Activated T-helper 1 cell treated with anti-CD3 and anti-CD28 coated beads, Interleukin-2, amount 50 U/mL, for 16 hours (primary cell): Measurements from ENCODE around the gene AP3D1.
A peak's percentile ranks its signal among the peaks of the same experiment; 100 is the strongest.

Source experiments
- DNase-seq, 2 donors: peaks; one replicate each; pipeline ENCODE4 v3.0.0-alpha.2; 2020; ENCODE audit warnings: low read depth in 1 of 2, low spot score in 1 of 2

AP3D1 gene

DNA sequence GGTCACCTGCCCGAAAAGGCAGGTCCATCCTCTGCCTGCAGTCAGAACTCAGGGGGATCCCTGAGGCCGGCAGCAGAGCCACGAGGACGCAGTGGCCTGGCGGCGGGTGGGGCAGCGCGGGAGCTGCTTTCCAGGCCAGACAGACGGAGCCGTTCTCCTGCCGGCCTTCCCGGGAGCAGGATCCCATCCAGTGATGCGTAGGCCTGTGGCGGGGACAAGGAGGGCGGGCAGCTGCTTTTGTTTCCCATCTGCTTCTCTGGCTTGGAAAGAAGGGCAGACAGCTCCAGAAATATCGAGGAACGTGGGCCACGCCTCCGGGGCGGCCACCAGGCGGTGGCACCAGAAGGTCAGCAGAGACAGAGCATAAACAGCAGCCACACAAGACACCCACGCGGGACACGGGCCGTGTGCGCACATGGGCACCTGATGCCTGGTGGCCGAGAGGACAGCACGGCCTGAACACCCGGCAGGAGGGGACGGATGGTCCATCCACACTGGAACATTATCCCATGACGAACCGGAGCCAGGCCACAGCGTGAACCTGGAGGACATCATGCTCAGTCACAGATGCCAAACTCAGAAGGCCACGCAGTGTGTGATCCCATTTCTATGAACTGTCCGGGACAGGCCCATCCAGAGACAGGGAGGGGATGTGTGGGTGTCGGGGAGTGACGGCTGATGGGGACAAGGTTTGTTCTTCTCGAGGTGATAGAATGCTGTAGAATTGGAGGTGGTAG, 86.4 kb downstream of the AP3D1 start:
- DNase-seq, result no peak

DNA sequence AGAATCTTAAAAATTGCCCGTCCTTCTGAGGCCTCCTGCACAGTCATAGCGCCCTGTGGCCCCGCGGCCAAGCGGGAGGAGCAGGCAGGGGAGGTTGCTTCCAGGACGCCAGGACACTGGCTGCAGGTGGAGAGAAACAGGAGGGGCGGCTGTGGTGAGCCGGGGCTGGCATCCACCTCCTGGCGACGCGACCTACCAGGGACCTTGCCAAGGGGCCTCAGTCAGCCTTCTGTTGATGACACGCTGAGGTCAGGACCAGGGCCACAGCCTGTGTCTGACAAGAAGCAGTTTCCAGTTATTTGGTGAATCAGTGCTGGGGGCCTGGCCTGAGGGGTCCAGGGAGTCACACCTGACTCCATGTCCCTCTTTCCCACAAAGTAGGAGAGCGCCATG, 87.0 kb downstream of the AP3D1 start:
- no peak for DNase-seq

DNA sequence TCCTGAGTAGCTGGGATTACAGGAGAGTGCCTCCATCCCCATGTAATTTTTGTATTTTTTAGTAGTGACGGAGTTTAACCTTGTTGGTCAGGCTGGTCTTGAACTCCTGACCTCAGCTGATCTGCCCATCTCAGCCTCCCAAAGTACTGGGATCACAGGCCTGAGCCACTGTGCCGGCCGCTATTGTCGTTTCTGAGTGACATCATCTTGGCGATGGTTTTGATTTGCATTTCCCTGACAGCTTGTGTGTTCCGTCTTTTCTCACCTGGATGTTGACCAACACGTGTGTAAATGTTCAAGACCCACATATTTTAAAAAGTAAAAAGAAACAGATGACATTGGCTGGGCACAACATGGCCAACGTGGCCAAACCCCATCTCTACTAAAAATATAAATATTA, 87.5 kb downstream of the AP3D1 start:
- no peak for DNase-seq

DNA sequence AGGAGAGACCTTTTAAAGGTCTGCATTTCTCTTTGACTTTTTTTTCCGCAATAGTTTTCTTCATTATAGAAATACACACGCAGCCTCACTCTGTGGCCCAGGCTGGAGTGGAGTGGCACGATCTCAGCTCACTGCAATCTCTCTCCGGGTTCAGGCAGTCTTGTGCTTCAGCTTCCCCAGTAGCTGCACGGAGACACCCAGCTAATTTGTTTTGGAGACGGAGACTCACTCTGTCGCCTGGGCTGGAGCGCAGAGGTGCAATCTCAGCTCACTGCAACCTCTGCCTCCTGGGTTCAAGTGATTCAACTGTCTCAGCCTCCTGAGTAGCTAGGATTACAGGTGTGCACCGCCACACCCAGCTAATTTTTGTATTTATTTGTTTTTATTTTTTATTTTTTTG, 88.6 kb downstream of the AP3D1 start:
- no peak for DNase-seq

- no peak for DNase-seq
These were observed 89.0 kb downstream of the AP3D1 start for GRCh38 chr19:2062389-2062729.

DNA sequence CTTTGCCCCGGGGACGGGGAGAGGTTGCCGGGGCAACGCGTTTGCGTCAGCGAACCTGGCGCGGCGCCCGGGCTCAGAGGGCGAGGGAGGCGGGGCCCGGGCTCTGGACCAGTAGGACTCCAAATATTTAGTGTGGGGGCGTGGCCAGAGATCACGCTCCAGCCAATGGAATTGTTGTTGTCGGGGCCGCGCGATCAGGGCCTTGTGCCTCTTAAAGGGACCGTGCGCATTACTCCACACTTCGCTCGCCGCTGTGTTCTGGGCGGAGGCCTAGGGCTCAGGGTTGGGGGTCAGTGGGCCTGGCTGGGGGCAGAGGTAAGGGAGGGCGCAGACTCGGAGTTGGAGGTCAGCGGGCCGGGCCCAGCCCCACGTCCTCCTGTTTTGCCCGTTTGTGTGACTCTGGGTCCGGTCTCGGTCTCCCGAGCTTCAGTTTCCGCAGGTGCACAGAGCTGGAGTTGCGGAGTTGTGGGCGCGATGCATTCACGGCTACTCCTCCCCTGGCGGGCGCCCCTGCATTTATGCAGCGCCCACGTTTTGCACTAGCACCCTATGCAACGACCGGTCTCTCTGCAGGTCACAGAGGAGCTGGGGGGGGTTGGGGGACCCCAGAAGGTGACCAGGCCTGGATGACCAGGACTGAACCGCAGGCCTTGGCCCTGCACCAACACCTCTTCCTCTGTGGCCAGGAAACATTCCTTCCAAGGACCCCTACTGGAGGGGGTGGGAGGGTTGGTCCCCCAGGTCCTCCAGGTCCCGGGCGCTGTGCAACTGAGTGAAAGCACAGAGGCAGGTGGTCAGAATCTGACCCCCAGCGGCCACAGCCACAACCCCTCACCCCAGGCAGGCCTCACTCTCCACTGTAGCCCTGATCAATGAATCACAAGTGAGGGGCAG, 89.6 kb downstream of the AP3D1 start:
- DNase-seq, result peak; percentile 99 to 100

GRCh38 chr19:2060884-2061494, 90.4 kb downstream of the AP3D1 start:
- DNase-seq, result peak in 1 of 2 donors; percentile 28

DNA sequence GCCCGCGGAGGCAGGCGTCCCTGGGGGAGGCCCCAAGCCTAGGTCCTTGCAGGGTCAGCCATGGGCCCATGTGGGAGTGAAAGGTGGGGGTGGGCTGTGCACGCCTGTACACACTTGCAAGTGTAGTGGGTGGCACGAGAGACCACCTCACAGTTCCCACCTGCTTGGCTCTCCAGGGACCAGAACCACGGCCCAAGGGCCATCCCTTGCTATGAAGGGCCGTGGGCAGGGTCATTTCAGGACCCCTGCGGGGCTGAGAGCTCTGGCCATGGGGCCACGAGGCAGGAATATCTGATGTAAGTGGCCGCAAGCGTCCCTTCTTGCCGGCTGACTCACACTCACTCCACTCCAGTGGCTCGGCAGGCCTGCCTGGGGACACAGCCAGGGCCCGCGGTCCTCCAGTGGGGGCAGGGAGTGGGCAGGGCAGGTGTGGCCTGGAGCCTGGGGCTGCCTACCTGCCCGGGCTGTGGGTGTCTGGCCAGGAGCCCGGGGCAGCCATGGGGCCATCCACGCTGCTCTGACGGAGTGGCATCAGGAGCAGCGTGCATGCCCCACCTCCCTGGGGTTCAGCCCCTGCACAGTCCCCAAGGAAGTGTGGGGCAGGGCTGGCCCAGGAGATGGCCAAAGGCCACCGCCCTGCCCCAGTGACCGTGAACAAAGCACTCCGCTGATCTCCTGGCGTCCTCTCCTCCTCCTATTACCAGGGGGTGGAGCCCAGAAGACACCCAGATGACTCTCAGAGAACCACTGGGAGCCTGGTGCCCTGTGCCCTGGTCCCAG, 91.8 kb downstream of the AP3D1 start:
- no peak for DNase-seq

- DNase-seq, result no peak
These were observed 92.6 kb downstream of the AP3D1 start for GRCh38 chr19:2058570-2059421.

GRCh38 chr19:2057484-2058469, 93.6 kb downstream of the AP3D1 start:
- no peak for DNase-seq

- DNase-seq, result no peak
These were observed 94.6 kb downstream of the AP3D1 start for GRCh38 chr19:2056837-2057192.

DNA sequence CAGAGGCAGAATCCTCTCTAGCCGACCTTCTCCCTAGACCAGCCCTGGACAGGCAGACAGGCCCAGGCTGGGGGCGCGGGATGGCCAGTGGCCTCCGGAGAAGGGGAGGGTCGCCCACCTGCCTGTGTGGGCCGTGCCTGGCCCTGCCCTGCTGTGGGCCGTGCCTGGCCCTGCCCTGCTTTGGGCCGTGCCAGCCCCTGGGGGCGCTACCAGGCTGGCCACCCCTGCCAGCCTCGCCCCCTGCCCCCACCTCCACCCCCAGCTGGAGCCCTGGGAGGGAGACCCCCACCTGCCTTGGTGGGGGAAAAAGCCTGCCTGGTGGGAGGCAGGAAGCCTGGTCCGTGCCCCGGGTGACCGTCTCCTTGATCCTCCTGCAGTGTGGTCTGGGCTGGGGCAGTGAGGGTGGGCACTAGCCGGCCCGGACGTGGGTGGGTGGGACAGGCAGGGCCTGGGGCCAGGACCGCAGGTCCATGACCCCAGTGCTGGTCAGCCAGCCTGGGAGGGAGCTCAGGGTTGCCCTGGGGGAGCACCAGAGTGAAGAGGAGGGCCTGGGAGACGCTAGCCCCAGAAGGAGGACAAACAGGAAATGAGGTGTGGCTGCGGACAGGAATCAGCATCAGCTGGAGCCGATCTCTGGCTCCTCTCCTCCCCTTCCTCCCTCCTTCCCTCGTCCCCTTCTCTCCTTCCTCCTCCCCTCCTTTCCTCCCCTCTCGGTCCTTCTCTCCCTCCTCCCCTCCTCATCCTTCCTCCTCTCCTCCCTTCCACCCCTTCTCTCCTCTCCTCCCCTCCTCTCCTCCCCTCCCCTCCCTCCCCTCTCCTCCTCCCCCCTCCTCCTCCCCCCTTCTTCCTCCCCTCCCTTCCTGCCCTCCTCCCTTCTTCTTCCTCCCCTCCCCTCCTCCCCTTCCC, 95.2 kb downstream of the AP3D1 start:
- DNase-seq, result no peak

DNA sequence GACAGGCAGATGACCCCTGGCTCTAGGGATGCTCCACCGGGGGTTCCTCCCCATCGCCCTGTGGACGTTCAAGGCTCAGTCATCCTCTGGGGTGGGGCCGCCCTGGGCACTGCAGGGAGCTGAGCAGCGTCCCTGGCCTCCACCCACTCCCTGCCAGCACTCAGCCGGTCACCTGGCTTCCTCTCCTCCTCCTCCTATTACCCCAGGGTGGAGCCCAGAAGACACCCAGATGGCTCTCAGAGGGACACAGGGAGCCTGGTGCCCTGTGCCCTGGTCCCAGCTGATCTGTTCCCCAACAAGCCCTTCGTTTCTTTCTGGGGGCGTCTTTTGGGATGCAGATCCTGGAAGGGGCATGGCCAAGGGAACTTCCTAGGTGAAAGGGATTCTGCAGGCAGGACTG, 96.6 kb downstream of the AP3D1 start:
- DNase-seq, result no peak

DNA sequence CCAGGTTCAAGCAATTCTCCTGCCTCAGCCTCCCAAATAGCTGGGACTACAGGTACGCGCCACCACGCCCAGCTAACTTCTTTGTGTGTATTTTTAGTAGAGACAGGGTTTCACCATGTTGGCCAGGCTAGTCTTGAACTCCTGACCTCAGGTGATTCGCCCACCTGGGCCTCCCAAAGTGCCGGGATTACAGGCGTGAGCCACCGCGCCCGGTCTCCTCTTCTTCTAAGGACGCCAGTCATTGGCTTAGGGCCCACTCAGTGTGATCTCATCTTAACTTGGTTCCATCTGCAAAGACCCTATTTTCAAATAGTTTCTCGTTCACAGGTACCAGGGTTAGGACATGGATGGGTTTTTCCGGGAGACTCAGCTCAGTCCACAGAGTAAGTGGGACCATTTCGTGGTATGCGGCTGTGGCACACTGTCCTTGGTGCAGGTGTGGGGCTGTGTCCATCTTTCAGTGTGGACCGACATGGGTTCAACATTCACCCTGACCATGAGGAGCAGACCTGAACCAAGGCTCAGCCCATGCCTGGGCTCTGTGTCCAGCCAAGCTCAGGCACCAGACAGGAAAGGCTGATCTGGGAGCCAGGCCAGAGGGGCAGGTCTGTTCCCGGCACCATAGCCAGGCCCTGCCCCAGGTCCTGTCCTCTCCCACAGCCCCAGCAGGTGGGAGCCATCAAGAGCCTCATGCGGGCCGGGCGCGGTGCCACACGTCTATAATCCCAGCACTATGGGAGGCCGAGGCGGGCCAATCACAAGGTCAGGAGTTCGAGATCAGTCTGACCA, 97.6 kb downstream of the AP3D1 start:
- DNase-seq, result no peak

- DNase-seq, result no peak
These were observed 99.3 kb downstream of the AP3D1 start for GRCh38 chr19:2051773-2052704.

DNA sequence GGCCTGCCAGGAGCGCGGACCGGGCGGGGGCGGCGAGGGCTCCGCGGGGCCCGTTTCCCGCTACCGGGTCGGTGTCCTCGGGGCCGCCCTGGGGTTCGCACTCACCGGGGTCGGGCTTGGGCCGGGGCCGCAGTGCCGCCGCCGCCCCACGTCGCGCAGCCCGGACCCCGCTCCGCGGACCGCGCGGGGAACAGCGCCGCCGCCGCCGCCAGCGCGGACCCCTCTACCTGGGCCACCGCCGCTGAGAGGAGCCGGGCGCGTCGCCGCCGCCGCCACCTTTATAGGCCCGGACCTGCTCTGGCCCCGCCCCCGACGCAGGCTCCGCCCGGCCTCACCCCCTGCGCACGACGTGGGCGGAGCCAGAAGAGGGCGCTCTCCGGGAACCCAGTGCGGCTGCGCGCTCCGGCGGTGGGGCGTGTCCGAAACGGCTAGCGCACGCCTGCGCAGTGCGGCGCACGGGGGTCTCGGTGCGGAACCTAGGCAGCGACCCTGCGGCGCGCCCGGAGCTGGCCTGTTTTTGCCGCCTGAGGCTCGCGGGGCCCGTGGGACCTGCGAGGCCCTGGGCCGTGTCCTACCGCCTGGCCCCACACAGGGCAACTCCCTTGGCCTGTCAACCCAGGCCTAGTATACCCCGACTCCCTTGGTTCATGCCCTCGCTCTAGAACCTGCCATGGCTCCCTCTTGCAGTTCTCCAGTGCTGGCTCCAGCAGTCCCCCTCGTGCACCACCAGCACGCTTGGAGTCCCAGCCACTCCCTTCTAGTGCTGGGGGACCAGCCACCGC, 100.2 kb downstream of the AP3D1 start, which contains the start of gene MKNK2:
Gene MKNK2 (minus strand): TSS at position 254 of the 782 bp plus-strand sequence. CDS start 393 bp downstream, outside the sequence.
- DNase-seq, result peak; percentile 92 to 96
